ENCODE data around the gene NADK. TPM values are rescaled to one million over a fixed set of nuclear protein-coding genes. Genes with fewer than 3 reads are reported as not detected.
A peak's percentile ranks its signal among the peaks of the same experiment; 100 is the strongest.

The NADK gene
- total and polyA plus RNA-seq, 2 of the 13 experiments (the other 11 are each of a cell fraction or from before 2014, with no cell fraction given), result 56.6 to 60.1 TPM

DNA sequence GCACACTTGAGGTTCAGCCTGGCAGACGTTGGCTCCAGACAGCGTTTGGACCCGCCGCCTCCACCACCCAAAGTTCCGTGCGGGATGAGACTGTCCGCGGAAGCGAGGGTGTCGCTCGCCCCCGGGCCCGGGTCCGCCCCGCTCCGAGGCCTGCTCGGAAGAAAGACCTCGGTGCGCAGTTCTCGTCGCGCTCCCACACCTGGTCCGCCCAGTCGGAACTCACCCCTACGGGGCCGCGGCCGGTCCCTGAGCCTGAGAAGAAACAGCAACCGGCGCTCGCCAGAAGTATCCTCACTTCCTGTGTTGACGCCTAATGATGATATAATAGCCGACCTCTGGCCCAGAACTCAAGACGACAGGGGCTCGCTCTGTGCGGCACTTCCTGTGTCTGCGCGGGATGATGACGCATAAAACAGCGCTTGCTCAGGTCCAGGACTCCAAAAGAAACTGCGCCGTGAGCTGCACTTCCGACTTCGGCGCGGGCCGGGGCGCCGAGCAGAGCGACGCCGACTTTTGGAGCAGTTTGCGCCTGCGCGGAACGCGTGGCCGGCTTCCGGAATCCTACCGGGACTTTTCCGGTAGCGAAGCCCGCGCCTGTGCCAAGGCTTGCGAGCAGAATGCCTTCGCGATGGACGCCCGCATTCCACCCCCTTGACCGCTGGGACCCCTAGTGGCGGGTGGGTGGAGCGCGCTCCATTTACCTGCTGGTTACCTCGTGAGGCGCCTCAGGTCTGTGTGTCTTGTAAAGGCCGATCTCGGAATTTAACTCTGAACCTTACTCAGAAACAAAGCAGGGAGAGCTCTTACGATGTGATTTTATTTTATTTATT lies 54.0 kb downstream of the NADK start, which contains the start of gene CDK11A (continued):
- TF ChIP-seq, protein P1, sequence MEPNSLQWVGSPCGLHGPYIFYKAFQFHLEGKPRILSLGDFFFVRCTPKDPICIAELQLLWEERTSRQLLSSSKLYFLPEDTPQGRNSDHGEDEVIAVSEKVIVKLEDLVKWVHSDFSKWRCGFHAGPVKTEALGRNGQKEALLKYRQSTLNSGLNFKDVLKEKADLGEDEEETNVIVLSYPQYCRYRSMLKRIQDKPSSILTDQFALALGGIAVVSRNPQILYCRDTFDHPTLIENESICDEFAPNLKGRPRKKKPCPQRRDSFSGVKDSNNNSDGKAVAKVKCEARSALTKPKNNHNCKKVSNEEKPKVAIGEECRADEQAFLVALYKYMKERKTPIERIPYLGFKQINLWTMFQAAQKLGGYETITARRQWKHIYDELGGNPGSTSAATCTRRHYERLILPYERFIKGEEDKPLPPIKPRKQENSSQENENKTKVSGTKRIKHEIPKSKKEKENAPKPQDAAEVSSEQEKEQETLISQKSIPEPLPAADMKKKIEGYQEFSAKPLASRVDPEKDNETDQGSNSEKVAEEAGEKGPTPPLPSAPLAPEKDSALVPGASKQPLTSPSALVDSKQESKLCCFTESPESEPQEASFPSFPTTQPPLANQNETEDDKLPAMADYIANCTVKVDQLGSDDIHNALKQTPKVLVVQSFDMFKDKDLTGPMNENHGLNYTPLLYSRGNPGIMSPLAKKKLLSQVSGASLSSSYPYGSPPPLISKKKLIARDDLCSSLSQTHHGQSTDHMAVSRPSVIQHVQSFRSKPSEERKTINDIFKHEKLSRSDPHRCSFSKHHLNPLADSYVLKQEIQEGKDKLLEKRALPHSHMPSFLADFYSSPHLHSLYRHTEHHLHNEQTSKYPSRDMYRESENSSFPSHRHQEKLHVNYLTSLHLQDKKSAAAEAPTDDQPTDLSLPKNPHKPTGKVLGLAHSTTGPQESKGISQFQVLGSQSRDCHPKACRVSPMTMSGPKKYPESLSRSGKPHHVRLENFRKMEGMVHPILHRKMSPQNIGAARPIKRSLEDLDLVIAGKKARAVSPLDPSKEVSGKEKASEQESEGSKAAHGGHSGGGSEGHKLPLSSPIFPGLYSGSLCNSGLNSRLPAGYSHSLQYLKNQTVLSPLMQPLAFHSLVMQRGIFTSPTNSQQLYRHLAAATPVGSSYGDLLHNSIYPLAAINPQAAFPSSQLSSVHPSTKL (CRISPR knock-in tag; IDR thresholded peaks at IDR 0.05), result peak; percentile 10; the same call in 1 of the 2 replicates
- TF ChIP-seq KLF6 (CRISPR knock-in tag; IDR thresholded peaks at IDR 0.05) (0 out of 2 replicates have a peak, but pooled peaks have one; percentile 43), KMT2A (CRISPR knock-in tag; IDR thresholded peaks at IDR 0.05) (peak; percentile 45; the same call in 1 of the 2 replicates), ELF1 (CRISPR knock-in tag; IDR thresholded peaks at IDR 0.05) (peak; percentile 97), HCFC1 (IDR thresholded peaks at IDR 0.05; ENCODE audit: low read depth, low read length) (peak; percentile 78), DMAP1 (CRISPR knock-in tag; IDR thresholded peaks at IDR 0.05) (peak; percentile 30; the same call in 1 of the 2 replicates), SPEN (CRISPR knock-in tag; IDR thresholded peaks at IDR 0.05; ENCODE audit: low read depth) (peak; percentile 76), RAD21 (CRISPR knock-in tag; IDR thresholded peaks at IDR 0.05) (0 out of 2 replicates have a peak, but pooled peaks have one; percentile 14), RXRB (CRISPR knock-in tag; IDR thresholded peaks at IDR 0.05; ENCODE audit: borderline replicate concordance) (peak; percentile 93), ZFP90 (CRISPR knock-in tag; IDR thresholded peaks at IDR 0.05; ENCODE audit: borderline replicate concordance) (0 out of 2 replicates have a peak, but pooled peaks have one; percentile 51), HDAC1 (CRISPR knock-in tag; IDR thresholded peaks at IDR 0.05) (peak; percentile 89), POLR2AphosphoS5 (IDR thresholded peaks at IDR 0.05; ENCODE audit: low read depth, low read length) (peak; percentile 51)
- TF ChIP-seq, protein P2, sequence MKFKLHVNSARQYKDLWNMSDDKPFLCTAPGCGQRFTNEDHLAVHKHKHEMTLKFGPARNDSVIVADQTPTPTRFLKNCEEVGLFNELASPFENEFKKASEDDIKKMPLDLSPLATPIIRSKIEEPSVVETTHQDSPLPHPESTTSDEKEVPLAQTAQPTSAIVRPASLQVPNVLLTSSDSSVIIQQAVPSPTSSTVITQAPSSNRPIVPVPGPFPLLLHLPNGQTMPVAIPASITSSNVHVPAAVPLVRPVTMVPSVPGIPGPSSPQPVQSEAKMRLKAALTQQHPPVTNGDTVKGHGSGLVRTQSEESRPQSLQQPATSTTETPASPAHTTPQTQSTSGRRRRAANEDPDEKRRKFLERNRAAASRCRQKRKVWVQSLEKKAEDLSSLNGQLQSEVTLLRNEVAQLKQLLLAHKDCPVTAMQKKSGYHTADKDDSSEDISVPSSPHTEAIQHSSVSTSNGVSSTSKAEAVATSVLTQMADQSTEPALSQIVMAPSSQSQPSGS (CRISPR knock-in tag; IDR thresholded peaks at IDR 0.05), result peak; percentile 61; the same call in 1 of the 2 replicates
- TF ChIP-seq, protein P3, sequence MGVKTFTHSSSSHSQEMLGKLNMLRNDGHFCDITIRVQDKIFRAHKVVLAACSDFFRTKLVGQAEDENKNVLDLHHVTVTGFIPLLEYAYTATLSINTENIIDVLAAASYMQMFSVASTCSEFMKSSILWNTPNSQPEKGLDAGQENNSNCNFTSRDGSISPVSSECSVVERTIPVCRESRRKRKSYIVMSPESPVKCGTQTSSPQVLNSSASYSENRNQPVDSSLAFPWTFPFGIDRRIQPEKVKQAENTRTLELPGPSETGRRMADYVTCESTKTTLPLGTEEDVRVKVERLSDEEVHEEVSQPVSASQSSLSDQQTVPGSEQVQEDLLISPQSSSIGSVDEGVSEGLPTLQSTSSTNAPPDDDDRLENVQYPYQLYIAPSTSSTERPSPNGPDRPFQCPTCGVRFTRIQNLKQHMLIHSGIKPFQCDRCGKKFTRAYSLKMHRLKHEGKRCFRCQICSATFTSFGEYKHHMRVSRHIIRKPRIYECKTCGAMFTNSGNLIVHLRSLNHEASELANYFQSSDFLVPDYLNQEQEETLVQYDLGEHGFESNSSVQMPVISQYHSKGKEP (CRISPR knock-in tag; IDR thresholded peaks at IDR 0.05), result 0 out of 2 replicates have a peak, but pooled peaks have one; percentile 63
- TF ChIP-seq, protein P4, sequence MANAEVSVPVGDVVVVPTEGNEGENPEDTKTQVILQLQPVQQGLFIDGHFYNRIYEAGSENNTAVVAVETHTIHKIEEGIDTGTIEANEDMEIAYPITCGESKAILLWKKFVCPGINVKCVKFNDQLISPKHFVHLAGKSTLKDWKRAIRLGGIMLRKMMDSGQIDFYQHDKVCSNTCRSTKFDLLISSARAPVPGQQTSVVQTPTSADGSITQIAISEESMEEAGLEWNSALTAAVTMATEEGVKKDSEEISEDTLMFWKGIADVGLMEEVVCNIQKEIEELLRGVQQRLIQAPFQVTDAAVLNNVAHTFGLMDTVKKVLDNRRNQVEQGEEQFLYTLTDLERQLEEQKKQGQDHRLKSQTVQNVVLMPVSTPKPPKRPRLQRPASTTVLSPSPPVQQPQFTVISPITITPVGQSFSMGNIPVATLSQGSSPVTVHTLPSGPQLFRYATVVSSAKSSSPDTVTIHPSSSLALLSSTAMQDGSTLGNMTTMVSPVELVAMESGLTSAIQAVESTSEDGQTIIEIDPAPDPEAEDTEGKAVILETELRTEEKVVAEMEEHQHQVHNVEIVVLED (CRISPR knock-in tag; IDR thresholded peaks at IDR 0.05; ENCODE audit: borderline replicate concordance), result peak; percentile 80
- TF ChIP-seq, protein P5, sequence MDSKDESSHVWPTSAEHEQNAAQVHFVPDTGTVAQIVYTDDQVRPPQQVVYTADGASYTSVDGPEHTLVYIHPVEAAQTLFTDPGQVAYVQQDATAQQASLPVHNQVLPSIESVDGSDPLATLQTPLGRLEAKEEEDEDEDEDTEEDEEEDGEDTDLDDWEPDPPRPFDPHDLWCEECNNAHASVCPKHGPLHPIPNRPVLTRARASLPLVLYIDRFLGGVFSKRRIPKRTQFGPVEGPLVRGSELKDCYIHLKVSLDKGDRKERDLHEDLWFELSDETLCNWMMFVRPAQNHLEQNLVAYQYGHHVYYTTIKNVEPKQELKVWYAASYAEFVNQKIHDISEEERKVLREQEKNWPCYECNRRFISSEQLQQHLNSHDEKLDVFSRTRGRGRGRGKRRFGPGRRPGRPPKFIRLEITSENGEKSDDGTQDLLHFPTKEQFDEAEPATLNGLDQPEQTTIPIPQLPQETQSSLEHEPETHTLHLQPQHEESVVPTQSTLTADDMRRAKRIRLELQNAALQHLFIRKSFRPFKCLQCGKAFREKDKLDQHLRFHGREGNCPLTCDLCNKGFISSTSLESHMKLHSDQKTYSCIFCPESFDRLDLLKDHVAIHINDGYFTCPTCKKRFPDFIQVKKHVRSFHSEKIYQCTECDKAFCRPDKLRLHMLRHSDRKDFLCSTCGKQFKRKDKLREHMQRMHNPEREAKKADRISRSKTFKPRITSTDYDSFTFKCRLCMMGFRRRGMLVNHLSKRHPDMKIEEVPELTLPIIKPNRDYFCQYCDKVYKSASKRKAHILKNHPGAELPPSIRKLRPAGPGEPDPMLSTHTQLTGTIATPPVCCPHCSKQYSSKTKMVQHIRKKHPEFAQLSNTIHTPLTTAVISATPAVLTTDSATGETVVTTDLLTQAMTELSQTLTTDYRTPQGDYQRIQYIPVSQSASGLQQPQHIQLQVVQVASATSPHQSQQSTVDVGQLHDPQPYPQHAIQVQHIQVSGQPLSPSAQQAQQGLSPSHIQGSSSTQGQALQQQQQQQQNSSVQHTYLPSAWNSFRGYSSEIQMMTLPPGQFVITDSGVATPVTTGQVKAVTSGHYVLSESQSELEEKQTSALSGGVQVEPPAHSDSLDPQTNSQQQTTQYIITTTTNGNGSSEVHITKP (CRISPR knock-in tag; IDR thresholded peaks at IDR 0.05; ENCODE audit: low read depth), result peak; percentile 83; the same call in 1 of the 2 replicates

Data from HepG2 (cell line).